Osteoblast (primary cell): ENCODE results near the gene RHOT2. TPM values are rescaled to one million over a fixed set of nuclear protein-coding genes. Genes with fewer than 3 reads are reported as not detected.

Source experiments
- DNase-seq: peaks from one replicate; pipeline ENCODE4 v3.0.0; 2011; ENCODE audit warnings: low spot score, mixed read lengths; ENCODE audit not compliant: insufficient read length; ENCODE audit errors: missing footprints
- H2AFZ ChIP-seq: 2 replicates; pipeline ENCODE4 v1.6.0; 2011; ENCODE audit warnings: mild to moderate bottlenecking, low read length
- H3K27ac ChIP-seq: 2 replicates; pipeline ENCODE4 v1.5.1; 2011; ENCODE audit warnings: mild to moderate bottlenecking, low read depth, low read length, moderate library complexity
- H3K27me3 ChIP-seq: 2 replicates; pipeline ENCODE4 v1.6.0; 2012; ENCODE audit warnings: mild to moderate bottlenecking, control low read depth, inconsistent platforms, low read length, moderate library complexity; ENCODE audit not compliant: insufficient read depth
- H3K36me3 ChIP-seq: 2 replicates; pipeline ENCODE4 v1.5.1; 2011; ENCODE audit warnings: mild to moderate bottlenecking, low read length, control low read depth, moderate library complexity; ENCODE audit not compliant: insufficient read depth
- H3K4me1 ChIP-seq: 2 replicates; pipeline ENCODE4 v1.5.1; 2011; ENCODE audit warnings: mild to moderate bottlenecking, low read length, control low read depth, moderate library complexity; ENCODE audit not compliant: insufficient read depth
- H3K4me2 ChIP-seq: 2 replicates; pipeline ENCODE4 v1.6.0; 2011; ENCODE audit warnings: mild to moderate bottlenecking, low read length; ENCODE audit not compliant: insufficient read depth
- H3K4me3 ChIP-seq: fragments of 200-600 bp; sonication (generic); 3 replicates; pipeline ENCODE4 v1.5.1; 2012; ENCODE audit warnings: mild to moderate bottlenecking, low read length, inconsistent platforms; ENCODE audit not compliant: insufficient read depth
- H3K79me2 ChIP-seq: 2 replicates; pipeline ENCODE4 v1.6.0; 2012; ENCODE audit warnings: mild to moderate bottlenecking, low read length, control low read depth, inconsistent platforms; ENCODE audit not compliant: insufficient read depth
- H3K9me3 ChIP-seq: 2 replicates; pipeline ENCODE4 v1.5.1; 2011; ENCODE audit warnings: low read depth, low read length, control low read depth
- H4K20me1 ChIP-seq: 2 replicates; pipeline ENCODE4 v1.6.0; 2012; ENCODE audit warnings: mild to moderate bottlenecking, low read length, control low read depth; ENCODE audit not compliant: insufficient read depth
- total RNA-seq: library from RNA; depleted of rRNA; stranded (reverse); fragments of >200 nt; gene quantifications from 2 replicates; pipeline ENCODE4 v1.2.3, GENCODE V29; 2012
- TF ChIP-seq, protein P1 (sequence below): IDR thresholded peaks from 2 replicates; pipeline ENCODE4 v1.5.1; 2011; ENCODE audit warnings: mild to moderate bottlenecking, low read depth, low read length, moderate library complexity; ENCODE audit errors: extremely low read depth

The RHOT2 gene
- total RNA-seq, 1 donor = 42.0 TPM

DNA sequence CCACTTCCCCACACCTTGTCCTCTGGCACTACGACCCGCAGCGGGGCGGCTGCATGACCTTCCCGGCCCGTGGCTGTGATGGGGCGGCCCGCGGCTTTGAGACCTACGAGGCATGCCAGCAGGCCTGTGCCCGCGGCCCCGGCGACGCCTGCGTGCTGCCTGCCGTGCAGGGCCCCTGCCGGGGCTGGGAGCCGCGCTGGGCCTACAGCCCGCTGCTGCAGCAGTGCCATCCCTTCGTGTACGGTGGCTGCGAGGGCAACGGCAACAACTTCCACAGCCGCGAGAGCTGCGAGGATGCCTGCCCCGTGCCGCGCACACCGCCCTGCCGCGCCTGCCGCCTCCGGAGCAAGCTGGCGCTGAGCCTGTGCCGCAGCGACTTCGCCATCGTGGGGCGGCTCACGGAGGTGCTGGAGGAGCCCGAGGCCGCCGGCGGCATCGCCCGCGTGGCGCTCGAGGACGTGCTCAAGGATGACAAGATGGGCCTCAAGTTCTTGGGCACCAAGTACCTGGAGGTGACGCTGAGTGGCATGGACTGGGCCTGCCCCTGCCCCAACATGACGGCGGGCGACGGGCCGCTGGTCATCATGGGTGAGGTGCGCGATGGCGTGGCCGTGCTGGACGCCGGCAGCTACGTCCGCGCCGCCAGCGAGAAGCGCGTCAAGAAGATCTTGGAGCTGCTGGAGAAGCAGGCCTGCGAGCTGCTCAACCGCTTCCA is 34.4 kb upstream of the RHOT2 start:
- Histone ChIP-seq H3K36me3 (no peaks in the 10 kb centered on the region), H3K9me3 (no peaks in the 10 kb centered on the region), H3K4me1 (peaks cover 6% of the 10 kb centered on the region), H2AFZ (no peak overlapping the region), H3K4me2 (no peak overlapping the region), H3K79me2 (peaks cover 14% of the 10 kb centered on the region), H3K27me3 (no peaks in the 10 kb centered on the region), H3K27ac (no peak overlapping the region), H4K20me1 (peaks cover 4% of the 10 kb centered on the region), H3K4me3 (no peak overlapping the region)
- DNase-seq = no peak
- TF ChIP-seq, protein P1, sequence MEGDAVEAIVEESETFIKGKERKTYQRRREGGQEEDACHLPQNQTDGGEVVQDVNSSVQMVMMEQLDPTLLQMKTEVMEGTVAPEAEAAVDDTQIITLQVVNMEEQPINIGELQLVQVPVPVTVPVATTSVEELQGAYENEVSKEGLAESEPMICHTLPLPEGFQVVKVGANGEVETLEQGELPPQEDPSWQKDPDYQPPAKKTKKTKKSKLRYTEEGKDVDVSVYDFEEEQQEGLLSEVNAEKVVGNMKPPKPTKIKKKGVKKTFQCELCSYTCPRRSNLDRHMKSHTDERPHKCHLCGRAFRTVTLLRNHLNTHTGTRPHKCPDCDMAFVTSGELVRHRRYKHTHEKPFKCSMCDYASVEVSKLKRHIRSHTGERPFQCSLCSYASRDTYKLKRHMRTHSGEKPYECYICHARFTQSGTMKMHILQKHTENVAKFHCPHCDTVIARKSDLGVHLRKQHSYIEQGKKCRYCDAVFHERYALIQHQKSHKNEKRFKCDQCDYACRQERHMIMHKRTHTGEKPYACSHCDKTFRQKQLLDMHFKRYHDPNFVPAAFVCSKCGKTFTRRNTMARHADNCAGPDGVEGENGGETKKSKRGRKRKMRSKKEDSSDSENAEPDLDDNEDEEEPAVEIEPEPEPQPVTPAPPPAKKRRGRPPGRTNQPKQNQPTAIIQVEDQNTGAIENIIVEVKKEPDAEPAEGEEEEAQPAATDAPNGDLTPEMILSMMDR = no peak

DNA sequence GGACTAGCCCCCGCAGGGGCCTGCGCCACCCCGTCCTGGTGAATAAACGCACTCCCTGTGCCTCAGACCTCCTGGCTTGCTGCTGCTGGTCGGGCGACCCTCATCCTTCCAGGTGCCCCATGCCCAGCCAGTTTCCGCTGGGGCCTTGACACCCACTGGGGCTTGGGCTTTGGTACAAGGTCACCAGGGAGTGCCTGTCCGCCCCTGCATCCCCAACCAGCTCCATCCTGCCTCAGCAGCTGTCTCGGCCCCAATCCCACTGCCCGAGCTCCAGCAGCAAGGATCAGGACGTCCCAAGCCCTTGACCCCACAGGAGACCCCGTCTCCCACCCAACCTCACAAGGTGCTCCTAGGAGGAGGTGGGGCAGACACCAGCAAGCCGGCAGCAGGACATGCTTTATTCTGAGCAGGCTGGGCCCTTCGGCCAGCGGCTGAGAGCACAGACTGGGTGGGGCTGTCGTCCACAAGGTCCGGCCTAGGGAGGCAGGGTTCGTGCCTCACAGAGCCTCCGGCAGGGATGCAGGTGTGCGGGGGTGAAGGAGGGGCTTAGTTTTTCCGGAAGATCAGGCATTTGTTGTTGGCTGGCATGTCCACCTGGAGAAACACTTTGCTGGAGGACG is 33.8 kb upstream of the RHOT2 start:
- no peak overlapping the region for H3K4me3 ChIP-seq
- no peaks in the 10 kb centered on the region for H3K9me3 ChIP-seq
- H3K4me2 ChIP-seq = no peak overlapping the region
- H2AFZ ChIP-seq = no peak overlapping the region
- H4K20me1 ChIP-seq = peaks cover 4% of the 10 kb centered on the region
- no peaks in the 10 kb centered on the region for H3K27me3 ChIP-seq
- TF ChIP-seq, protein P1 = no peak
- peaks cover 6% of the 10 kb centered on the region for H3K4me1 ChIP-seq
- H3K36me3 ChIP-seq = no peaks in the 10 kb centered on the region
- no peak for DNase-seq
- peaks cover 14% of the 10 kb centered on the region for H3K79me2 ChIP-seq
- H3K27ac ChIP-seq = no peak overlapping the region

DNA sequence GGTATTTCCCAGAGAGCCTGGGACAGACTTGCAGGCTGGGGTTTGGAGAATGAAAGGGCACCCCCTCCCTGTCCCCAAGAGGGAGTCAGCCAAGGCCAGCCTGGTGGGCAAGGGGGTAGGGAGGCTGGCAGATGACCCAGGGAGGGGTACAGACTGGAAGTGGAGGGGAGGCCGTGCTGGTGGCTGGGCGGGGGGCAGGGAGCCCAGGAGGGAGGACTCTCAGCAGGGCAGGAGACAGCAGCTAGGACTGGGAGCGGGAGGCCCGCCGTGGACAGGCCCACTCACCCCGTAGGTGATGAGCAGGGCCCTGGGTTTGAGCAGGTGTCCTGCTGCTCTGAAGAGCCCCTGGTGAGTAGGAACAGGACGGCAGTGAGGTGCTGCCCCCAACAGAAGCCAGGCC is 32.9 kb upstream of the RHOT2 start:
- peaks cover 14% of the 10 kb centered on the region for H3K79me2 ChIP-seq
- no peaks in the 10 kb centered on the region for H3K27me3 ChIP-seq
- peaks cover 4% of the 10 kb centered on the region for H4K20me1 ChIP-seq
- H2AFZ ChIP-seq = no peak overlapping the region
- H3K9me3 ChIP-seq = no peaks in the 10 kb centered on the region
- peak overlapping the region; percentile 98 for H3K4me2 ChIP-seq
- TF ChIP-seq, protein P1 = no peak
- peak overlapping the region; percentile 90 for H3K4me3 ChIP-seq
- H3K4me1 ChIP-seq = peaks cover 6% of the 10 kb centered on the region
- no peak for DNase-seq
- H3K36me3 ChIP-seq = no peaks in the 10 kb centered on the region
- no peak overlapping the region for H3K27ac ChIP-seq

DNA sequence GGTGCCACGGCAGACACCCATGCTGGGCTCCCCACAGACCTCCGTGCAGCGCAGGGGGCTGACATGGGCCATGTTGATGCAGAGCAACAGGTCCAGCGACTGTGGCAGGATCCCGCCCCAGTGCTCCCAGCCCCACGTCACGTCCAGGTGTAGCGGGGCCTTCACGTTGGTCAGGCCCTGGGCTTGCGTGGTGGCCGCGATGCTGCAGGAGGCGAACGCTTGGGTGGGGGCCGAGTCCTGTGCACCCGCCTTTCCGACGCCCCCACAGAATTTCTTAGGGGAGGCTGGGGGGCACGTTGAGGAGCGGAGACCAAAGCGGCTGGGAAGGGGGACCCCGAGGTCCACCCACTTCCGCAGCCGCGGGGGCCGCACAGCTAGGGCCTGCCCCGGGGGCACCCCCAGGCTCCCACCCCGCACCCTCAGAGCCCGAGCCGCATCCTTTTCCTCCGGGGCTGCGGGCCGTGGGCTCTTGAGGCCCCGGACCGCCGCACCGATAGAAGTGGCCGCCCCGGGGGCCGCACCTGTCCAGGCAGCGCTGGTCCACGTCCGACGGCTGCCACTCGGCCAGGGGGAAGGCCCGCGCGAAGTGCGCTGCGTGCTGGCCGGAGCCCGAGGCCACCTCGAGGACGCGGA is 32.2 kb upstream of the RHOT2 start:
- peaks cover 6% of the 10 kb centered on the region for H3K4me1 ChIP-seq
- peak overlapping the region; percentile 78 for H2AFZ ChIP-seq
- TF ChIP-seq, protein P1 = no peak
- no peaks in the 10 kb centered on the region for H3K27me3 ChIP-seq
- H3K27ac ChIP-seq = peak overlapping the region; percentile 86
- H3K4me3 ChIP-seq = peak overlapping the region; percentile 90
- peaks cover 14% of the 10 kb centered on the region for H3K79me2 ChIP-seq
- H3K36me3 ChIP-seq = no peaks in the 10 kb centered on the region
- DNase-seq = peak; percentile 93
- H4K20me1 ChIP-seq = peaks cover 4% of the 10 kb centered on the region
- H3K9me3 ChIP-seq = no peaks in the 10 kb centered on the region
- peak overlapping the region; percentile 98 for H3K4me2 ChIP-seq
